HG03520 (cell line): Measurements from ENCODE around the gene EHBP1.

Experiments
- ATAC-seq: cut with Tn5 transposase; IDR thresholded peaks from one replicate; pipeline ENCODE4 v1.9.1; 2021; ENCODE audit warnings: mild to moderate bottlenecking, moderate library complexity; ENCODE audit not compliant: unreplicated experiment

Gene EHBP1

GRCh38 chr2:62871506-62871905 lies 166.0 kb downstream of the EHBP1 start:
- ATAC-seq: no peak

- ATAC-seq: no peak
Observed at GRCh38 chr2:62873603-62874002, 168.1 kb downstream of the EHBP1 start.

- ATAC-seq: no peak
Observed at GRCh38 chr2:62874881-62875383, 169.4 kb downstream of the EHBP1 start.

GRCh38 chr2:62881162-62881795 lies 175.8 kb downstream of the EHBP1 start:
- no peak for ATAC-seq

- no peak for ATAC-seq
Observed at GRCh38 chr2:62883629-62884028, 178.1 kb downstream of the EHBP1 start.

GRCh38 chr2:62884086-62884485 lies 178.6 kb downstream of the EHBP1 start:
- ATAC-seq: no peak

- no peak for ATAC-seq
Observed at GRCh38 chr2:62884514-62884913, 179.0 kb downstream of the EHBP1 start.

- no peak for ATAC-seq
Observed at GRCh38 chr2:62894966-62895631, 189.6 kb downstream of the EHBP1 start.

- no peak for ATAC-seq
Observed at GRCh38 chr2:62895632-62896009, 190.1 kb downstream of the EHBP1 start.

- ATAC-seq: no peak
Observed at GRCh38 chr2:62897187-62897827, 191.8 kb downstream of the EHBP1 start.

- ATAC-seq: no peak
Observed at GRCh38 chr2:62904344-62904743, 198.8 kb downstream of the EHBP1 start.

- no peak for ATAC-seq
Observed at GRCh38 chr2:62908145-62908544, 202.6 kb downstream of the EHBP1 start.

- ATAC-seq: no peak
Observed at GRCh38 chr2:62913311-62913710, 207.8 kb downstream of the EHBP1 start.

- ATAC-seq: no peak
Observed at GRCh38 chr2:62919041-62919440, 213.5 kb downstream of the EHBP1 start.

GRCh38 chr2:62920070-62920469 lies 214.6 kb downstream of the EHBP1 start:
- ATAC-seq: no peak

- ATAC-seq: no peak
Observed at GRCh38 chr2:62923242-62923641, 217.7 kb downstream of the EHBP1 start.

GRCh38 chr2:62923881-62924280 lies 218.4 kb downstream of the EHBP1 start:
- ATAC-seq: no peak

GRCh38 chr2:62928015-62928414 lies 222.5 kb downstream of the EHBP1 start:
- ATAC-seq: no peak

- no peak for ATAC-seq
Observed at GRCh38 chr2:62931536-62931935, 226.0 kb downstream of the EHBP1 start.

GRCh38 chr2:62933398-62933917 lies 227.9 kb downstream of the EHBP1 start:
- ATAC-seq: no peak

- no peak for ATAC-seq
Observed at GRCh38 chr2:62934517-62934916, 229.0 kb downstream of the EHBP1 start.

- no peak for ATAC-seq
Observed at GRCh38 chr2:62938126-62938525, 232.6 kb downstream of the EHBP1 start.
